HFFc6 (cell line): Measurements from ENCODE around the gene GATM. TPM values are rescaled to one million over a fixed set of nuclear protein-coding genes. Genes with fewer than 3 reads are reported as not detected.
A peak's percentile ranks its signal among the peaks of the same experiment; 100 is the strongest.

ENCODE experiments used
- DNase-seq: peaks from one replicate; pipeline ENCODE4 v3.0.0-alpha.2; 2018
- H3K27ac Mint-ChIP-seq: 2 replicates; pipeline ENCODE4 v1.8.0; 2020; ENCODE audit warnings: mild to moderate bottlenecking, mixed read lengths
- H3K27me3 Mint-ChIP-seq: 2 replicates; pipeline ENCODE4 v1.8.0; 2021; ENCODE audit warnings: mild to moderate bottlenecking, moderate library complexity, mixed read lengths; ENCODE audit not compliant: insufficient read depth
- H3K36me3 Mint-ChIP-seq: 2 replicates; pipeline ENCODE4 v1.8.0; 2021; ENCODE audit warnings: low read depth, mixed read lengths
- H3K4me1 Mint-ChIP-seq: 2 replicates; pipeline ENCODE4 v1.8.0; 2020; ENCODE audit warnings: low read depth, mixed read lengths
- H3K4me3 Mint-ChIP-seq: 2 replicates; pipeline ENCODE4 v1.8.0; 2020; ENCODE audit warnings: mild to moderate bottlenecking, moderate library complexity, mixed read lengths
- H3K9me3 Mint-ChIP-seq: 2 replicates; pipeline ENCODE4 v1.8.0; 2020; ENCODE audit warnings: mild to moderate bottlenecking, mixed read lengths
- CTCF ChIP-seq: fragments of 200-600 bp; sonication (generic); IDR thresholded peaks from 2 replicates; pipeline ENCODE4 v1.5.0; 2021; ENCODE audit warnings: antibody characterized with exemption, mild to moderate bottlenecking
- long read RNA-seq: library from polyadenylated mRNA; unstranded; transcript quantifications from one replicate; pipeline ENCODE4 v2.0.0, GENCODE V29; 2019
- total RNA-seq, 6 experiments: library from RNA; stranded (reverse); fragmentation: NEBNext Ultra II Directional; extraction: Animal tissue kit (Norgen Biotek cat#: 25700); gene quantifications; 2 replicates in 1 of 6; 3 replicates in 5 of 6; pipeline ENCODE4 v1.2.3, GENCODE V29; 2021

GATM gene
- total RNA-seq = under 1 TPM in 3 of 6 experiments, not detected in 3; 0.14 to 0.38 (median 0.14) TPM
- long read RNA-seq = 0 reads

GRCh38 chr15:45378149-45378912, at the start of gene GATM:
Gene GATM, minus strand, starts transcription at chr15:45378544. Its CDS starts 91 bp downstream, at chr15:45378453.
- Mint-ChIP-seq H3K27ac (no peak within 1 kb of the TSS), H3K4me1 (peaks cover 9% of the 10 kb centered on the region; the same call in 1 of the 2 replicates), H3K27me3 (peaks cover 33% of the 10 kb centered on the region), H3K9me3 (no peaks in the 10 kb centered on the region), H3K4me3 (peak within 1 kb of the TSS; percentile 63), H3K36me3 (no peaks in the 10 kb centered on the region)
- peak; percentile 78 for DNase-seq
- peak; percentile 64 for TF ChIP-seq CTCF

- no peak overlapping the region for H3K27ac Mint-ChIP-seq
- H3K9me3 Mint-ChIP-seq = no peaks in the 10 kb centered on the region
Observed at GRCh38 chr15:45427085-45427484, 48.7 kb upstream of the GATM start.

GRCh38 chr15:45425135-45425534, 46.8 kb upstream of the GATM start:
- Mint-ChIP-seq H3K4me1 (peaks cover 14% of the 10 kb centered on the region), H3K27me3 (no peaks in the 10 kb centered on the region; the same call in none of the 2 replicates), H3K4me3 (no peak overlapping the region), H3K36me3 (0 out of 2 replicates have a peak, but pooled peaks cover 5% of the 10 kb centered on the region), H3K27ac (peak overlapping the region; percentile 21; the same call in 1 of the 2 replicates), H3K9me3 (no peaks in the 10 kb centered on the region)
- peak; percentile 21 for DNase-seq
- no peak for TF ChIP-seq CTCF

More at GRCh38 chr15:45427085-45427484, 48.7 kb upstream of the GATM start:
- H3K4me1 Mint-ChIP-seq = peaks cover 14% of the 10 kb centered on the region
- H3K4me3 Mint-ChIP-seq = no peak overlapping the region
- TF ChIP-seq CTCF = no peak
- DNase-seq = no peak
- H3K27me3 Mint-ChIP-seq = no peaks in the 10 kb centered on the region; the same call in none of the 2 replicates
- no peaks in the 10 kb centered on the region for H3K36me3 Mint-ChIP-seq

- Mint-ChIP-seq H3K27ac (no peak overlapping the region), H3K4me1 (peaks cover 14% of the 10 kb centered on the region), H3K27me3 (no peaks in the 10 kb centered on the region; the same call in none of the 2 replicates), H3K4me3 (no peak overlapping the region), H3K9me3 (no peaks in the 10 kb centered on the region), H3K36me3 (0 out of 2 replicates have a peak, but pooled peaks cover 5% of the 10 kb centered on the region)
- DNase-seq = no peak
- no peak for TF ChIP-seq CTCF
Observed at GRCh38 chr15:45424429-45424828, 46.1 kb upstream of the GATM start.

GRCh38 chr15:45417303-45417950, 39.1 kb upstream of the GATM start:
- H3K36me3 Mint-ChIP-seq = peaks cover 23% of the 10 kb centered on the region
- no peak for DNase-seq
- H3K4me1 Mint-ChIP-seq = peaks cover 9% of the 10 kb centered on the region; the same call in 1 of the 2 replicates
- no peak overlapping the region for H3K27ac Mint-ChIP-seq
- no peak for TF ChIP-seq CTCF
- no peak overlapping the region for H3K4me3 Mint-ChIP-seq
- no peaks in the 10 kb centered on the region for H3K27me3 Mint-ChIP-seq
- no peaks in the 10 kb centered on the region for H3K9me3 Mint-ChIP-seq
